ENCODE measurements around the gene PTPRG. TPM values are rescaled to one million over a fixed set of nuclear protein-coding genes. Genes with fewer than 3 reads are reported as not detected.

The PTPRG gene
- total and polyA plus RNA-seq, 2 donors (not counting 3 experiments of a cell fraction or from before 2014, with no cell fraction given), result 8.9 to 39.1 TPM

DNA sequence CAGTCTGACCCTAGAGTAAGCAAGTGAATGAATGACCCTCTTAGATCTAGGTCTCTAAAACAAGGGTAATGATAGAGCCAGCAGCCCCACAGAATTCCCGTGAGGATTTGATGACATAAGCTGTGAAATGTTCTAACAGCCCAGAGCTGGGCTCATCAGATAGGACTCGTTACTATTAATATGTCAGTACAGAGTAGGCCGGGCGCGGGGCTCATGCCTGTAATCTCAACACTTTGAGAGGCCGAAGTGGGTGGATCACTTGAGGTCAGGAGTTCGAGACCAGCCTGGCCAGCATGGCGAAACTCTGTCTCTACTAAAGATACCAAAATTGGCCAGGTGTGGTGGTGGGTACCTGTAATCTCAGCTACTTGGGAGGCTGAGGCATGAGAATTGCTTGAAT, 621.7 kb downstream of the PTPRG start:
- ChIA-PET CTCF (interaction anchor here (1.0 to 7.3 kb wide), 2 partner anchors 13 to 618 kb away, joined by 3 to 182 read pairs; partner anchors contain the start of gene PTPRG), POLR2A (no interaction called here)
- Histone ChIP-seq H3K4me3 (replicated peaks in 1 of 3; ENCODE audit: insufficient read depth in 1 of 3, low read depth in 1 of 3, low read length in 3 of 3) (no peak overlapping the region), H3K27me3 (ENCODE audit: control insufficient read depth in 2 of 2, insufficient read depth in 2 of 2, low read length in 2 of 2) (no peaks in the 10 kb centered on the region), H3K4me2 (ENCODE audit: insufficient read depth, low read length) (no peak overlapping the region), H3K9me1 (replicated peaks; ENCODE audit: control insufficient read depth, extremely low read depth, insufficient read depth, low read length) (no peaks in the 10 kb centered on the region), H3K27ac (ENCODE audit: insufficient read depth, low read depth, low read length) (no peak overlapping the region), H4K20me1 (replicated peaks; ENCODE audit: control insufficient read depth, extremely low read depth, insufficient read depth, low read length) (no peaks in the 10 kb centered on the region), H3K9ac (replicated peaks; ENCODE audit: extremely low read depth, insufficient read depth, low read length) (no peak overlapping the region), H3K9me3 (replicated peaks; ENCODE audit: control insufficient read depth, insufficient read depth, low read length) (no peaks in the 10 kb centered on the region), H2AFZ (ENCODE audit: low read depth, low read length) (no peak overlapping the region), H3K79me2 (ENCODE audit: control insufficient read depth, insufficient read depth, low read length) (no peaks in the 10 kb centered on the region), H3K4me1 (ENCODE audit: control insufficient read depth, extremely low read depth, insufficient read depth, low read length) (no peaks in the 10 kb centered on the region), H3K36me3 (ENCODE audit: control insufficient read depth in 2 of 2, extremely low read depth in 1 of 2, insufficient read depth in 2 of 2, low read length in 2 of 2) (no peaks in the 10 kb centered on the region)
- no TSS peak for BruUV-seq (replicated peaks)
- TF ChIP-seq JUN (IDR thresholded peaks at IDR 0.05; ENCODE audit: borderline replicate concordance, insufficient read depth, insufficient read length, low read depth) (no peak), POLR2AphosphoS5 (IDR thresholded peaks at IDR 0.05; ENCODE audit: insufficient read depth, low read depth, low read length) (no peak), GATA2 (IDR thresholded peaks at IDR 0.05; ENCODE audit: insufficient read depth, insufficient read length, low read depth, low read length) (no peak), FOS (IDR thresholded peaks at IDR 0.05; ENCODE audit: borderline replicate concordance, insufficient read depth, low read length) (no peak), MYC (IDR thresholded peaks at IDR 0.05; ENCODE audit: low read depth, low read length) (no peak), POLR2A (IDR thresholded peaks at IDR 0.05; ENCODE audit: low read depth, low read length) (no peak), EZH2 (IDR thresholded peaks at IDR 0.05; ENCODE audit: borderline replicate concordance, low read depth, low read length, severe bottlenecking) (no peak)
- TF ChIP-seq, protein P1, sequence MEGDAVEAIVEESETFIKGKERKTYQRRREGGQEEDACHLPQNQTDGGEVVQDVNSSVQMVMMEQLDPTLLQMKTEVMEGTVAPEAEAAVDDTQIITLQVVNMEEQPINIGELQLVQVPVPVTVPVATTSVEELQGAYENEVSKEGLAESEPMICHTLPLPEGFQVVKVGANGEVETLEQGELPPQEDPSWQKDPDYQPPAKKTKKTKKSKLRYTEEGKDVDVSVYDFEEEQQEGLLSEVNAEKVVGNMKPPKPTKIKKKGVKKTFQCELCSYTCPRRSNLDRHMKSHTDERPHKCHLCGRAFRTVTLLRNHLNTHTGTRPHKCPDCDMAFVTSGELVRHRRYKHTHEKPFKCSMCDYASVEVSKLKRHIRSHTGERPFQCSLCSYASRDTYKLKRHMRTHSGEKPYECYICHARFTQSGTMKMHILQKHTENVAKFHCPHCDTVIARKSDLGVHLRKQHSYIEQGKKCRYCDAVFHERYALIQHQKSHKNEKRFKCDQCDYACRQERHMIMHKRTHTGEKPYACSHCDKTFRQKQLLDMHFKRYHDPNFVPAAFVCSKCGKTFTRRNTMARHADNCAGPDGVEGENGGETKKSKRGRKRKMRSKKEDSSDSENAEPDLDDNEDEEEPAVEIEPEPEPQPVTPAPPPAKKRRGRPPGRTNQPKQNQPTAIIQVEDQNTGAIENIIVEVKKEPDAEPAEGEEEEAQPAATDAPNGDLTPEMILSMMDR (IDR thresholded peaks at IDR 0.05; ENCODE audit: extremely low read depth in 1 of 2, insufficient read depth in 1 of 2, low read depth in 1 of 2, low read length in 2 of 2), result no peak
- TF ChIP-seq, protein P2, sequence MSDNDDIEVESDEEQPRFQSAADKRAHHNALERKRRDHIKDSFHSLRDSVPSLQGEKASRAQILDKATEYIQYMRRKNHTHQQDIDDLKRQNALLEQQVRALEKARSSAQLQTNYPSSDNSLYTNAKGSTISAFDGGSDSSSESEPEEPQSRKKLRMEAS (IDR thresholded peaks at IDR 0.05; ENCODE audit: insufficient read depth, insufficient read length), result no peak
- no peak for FAIRE-seq
- intact Hi-C loops (cut with micrococcal nuclease) (loop anchor here (10.0 kb wide), 1 partner anchor 928 kb away; the partner anchor contains the start of gene FHIT), dilution Hi-C loops (cut with MboI; ENCODE audit: extremely low pct_ligation_motif_present, low sequenced_read_pairs) (no loop called here)
- no peak for DNase-seq (ENCODE audit: low read depth, low spot score)
